HuH-7.5 (cell line): ENCODE results near the gene CPNE9.

ENCODE experiments used
- DNase-seq: peaks from one replicate; pipeline ENCODE4 v3.0.0; 2011; ENCODE audit warnings: low spot score

CPNE9 gene, protein sequence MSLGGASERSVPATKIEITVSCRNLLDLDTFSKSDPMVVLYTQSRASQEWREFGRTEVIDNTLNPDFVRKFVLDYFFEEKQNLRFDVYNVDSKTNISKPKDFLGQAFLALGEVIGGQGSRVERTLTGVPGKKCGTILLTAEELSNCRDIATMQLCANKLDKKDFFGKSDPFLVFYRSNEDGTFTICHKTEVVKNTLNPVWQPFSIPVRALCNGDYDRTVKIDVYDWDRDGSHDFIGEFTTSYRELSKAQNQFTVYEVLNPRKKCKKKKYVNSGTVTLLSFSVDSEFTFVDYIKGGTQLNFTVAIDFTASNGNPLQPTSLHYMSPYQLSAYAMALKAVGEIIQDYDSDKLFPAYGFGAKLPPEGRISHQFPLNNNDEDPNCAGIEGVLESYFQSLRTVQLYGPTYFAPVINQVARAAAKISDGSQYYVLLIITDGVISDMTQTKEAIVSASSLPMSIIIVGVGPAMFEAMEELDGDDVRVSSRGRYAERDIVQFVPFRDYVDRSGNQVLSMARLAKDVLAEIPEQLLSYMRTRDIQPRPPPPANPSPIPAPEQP

GRCh38 chr3:9703736-9704346 lies at the start of gene CPNE9:
Gene CPNE9 (plus strand): TSS chr3:9703833. CDS start chr3:9703997, 164 bp downstream.
- DNase-seq, result no peak

DNA sequence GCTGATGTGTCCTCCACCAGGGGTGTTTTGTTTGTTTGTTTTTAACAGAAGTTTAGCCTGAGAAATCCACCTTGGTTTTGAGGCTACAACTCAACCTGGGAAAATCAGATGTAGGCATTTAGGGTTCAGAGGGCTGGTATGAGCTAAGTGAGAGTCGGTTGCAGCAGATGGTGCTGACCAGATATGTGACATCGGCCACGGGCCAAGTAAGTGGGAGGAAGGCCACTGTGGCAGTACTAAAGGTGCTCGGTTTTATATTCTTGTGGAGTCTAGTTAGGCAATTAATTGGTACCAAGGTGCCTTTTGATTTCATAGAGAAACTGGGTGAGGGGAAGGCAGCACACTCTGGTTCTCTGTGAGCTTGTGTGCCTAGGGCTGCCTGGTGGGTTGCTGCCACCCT lies 43.8 kb upstream of the CPNE9 start:
- DNase-seq, result no peak

- no peak for DNase-seq
Measured at GRCh38 chr3:9660972-9661371, 42.7 kb upstream of the CPNE9 start.

DNA sequence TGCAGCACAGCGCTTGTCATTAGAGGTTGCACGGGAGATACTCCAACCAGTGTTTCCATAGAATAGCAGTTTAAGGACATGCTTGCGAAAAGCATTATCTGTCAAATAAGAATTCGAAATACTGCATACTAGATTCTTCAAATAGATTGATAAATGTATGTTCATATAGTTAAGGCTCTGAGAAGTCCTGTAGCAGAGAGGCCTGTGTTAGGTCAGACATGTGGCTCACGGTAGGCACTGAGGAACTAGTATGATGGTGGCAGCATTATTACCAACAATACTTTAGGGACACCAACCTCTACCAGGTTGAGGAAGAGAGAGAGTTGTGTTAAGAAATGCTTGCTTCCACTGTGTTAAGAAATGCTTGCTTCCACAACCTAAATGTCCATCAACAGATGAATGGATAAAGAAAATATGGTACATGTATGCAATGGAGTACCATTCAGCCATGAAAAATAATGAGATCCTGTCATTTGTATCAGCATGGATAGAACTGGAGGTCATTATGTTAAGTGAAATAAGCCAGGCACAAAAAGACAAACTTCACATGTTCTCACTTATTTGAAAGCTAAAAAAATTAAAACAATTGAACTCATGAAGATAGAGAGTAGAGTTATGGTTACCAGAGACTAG lies 39.4 kb upstream of the CPNE9 start:
- DNase-seq, result no peak

DNA sequence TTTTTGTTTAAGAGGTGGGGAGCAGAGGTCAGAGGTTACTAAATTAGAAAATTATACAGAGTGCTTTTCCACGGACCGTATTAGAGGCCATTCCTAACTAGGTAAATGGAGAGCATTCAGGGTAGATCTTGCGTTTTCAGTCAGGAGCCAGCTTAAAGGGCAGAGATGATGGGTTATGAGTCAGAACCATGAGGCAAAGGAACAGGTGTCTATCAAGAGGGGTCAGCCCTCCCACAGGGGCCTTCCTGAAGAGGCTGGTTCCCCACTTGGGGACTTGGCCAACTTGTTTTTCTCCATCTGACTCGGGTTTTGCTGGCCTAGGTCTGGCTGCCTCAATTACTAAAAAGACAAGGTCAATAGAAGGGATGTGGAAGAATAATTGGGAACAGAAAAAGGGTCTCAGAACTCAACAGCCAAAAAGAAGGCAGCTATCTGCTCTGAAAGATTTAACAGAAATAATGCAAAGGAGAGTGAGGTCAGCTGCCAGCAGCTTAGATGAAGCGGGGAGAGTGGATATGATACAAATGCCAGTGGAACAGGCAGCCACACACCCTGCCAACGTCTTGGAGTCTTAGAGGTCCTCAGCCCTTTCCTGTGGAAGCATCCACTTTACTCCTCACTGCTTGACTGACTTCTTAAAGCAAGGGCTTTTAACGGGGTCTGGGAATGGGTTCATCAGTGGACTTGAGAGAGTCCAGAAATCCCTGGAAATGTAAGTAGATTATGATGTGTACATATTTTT lies 36.8 kb upstream of the CPNE9 start:
- DNase-seq, result no peak

GRCh38 chr3:9669277-9669676 lies 34.4 kb upstream of the CPNE9 start:
- no peak for DNase-seq

DNA sequence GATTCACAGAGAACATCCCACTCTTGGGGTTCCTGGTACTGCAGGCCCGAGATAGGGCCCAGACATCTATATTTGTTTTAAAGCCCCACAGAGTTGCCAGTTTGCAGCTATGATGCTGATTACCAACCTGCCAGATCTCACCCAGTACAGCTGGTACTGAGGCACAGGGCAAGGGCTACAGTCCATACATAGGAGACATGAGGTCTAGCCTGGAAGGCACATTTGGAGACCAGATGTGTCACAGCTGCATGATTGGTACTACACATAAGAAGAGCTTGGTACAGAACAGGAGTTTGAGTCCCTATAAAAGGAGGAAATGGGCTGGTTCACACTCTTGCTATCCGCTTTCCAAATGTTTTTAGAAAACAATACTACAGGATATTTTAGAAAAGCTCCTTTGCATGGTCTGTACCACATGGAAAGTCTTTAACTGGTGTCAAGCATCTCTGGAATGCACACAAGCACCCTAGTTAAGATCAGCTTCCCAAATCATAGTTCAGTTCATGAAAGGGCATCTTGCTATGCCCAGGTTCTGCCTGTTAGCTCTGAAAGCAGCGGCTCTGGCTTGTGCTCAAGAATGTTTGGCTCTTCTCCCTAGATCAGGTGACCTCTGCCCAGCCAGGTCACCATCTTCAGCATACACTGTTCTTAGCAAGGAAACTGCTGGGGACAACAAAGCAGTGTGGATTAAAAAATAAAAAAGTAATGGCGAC lies 33.8 kb upstream of the CPNE9 start:
- no peak for DNase-seq

- no peak for DNase-seq
Measured at GRCh38 chr3:9673082-9673481, 30.6 kb upstream of the CPNE9 start.

DNA sequence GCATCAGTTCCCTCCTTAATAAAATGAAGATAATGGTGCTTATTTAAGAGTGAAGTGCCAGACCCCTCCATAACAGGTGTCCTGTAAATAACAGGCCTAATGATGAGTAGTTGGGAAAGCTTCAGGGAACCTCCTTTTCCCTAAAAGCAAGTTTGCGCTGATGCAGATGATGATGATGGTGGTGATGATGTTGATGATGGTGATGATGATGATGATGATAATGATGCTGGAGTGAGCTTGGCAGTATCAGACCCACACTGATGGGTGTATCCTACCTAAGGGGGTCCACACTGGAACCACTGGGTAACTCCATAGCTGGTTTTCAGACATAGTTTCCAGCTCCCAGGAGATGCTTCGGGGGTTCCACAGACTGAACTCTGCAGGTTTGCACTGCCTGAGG lies 29.9 kb upstream of the CPNE9 start:
- no peak for DNase-seq

GRCh38 chr3:9675736-9676290 lies 27.8 kb upstream of the CPNE9 start:
- no peak for DNase-seq

DNA sequence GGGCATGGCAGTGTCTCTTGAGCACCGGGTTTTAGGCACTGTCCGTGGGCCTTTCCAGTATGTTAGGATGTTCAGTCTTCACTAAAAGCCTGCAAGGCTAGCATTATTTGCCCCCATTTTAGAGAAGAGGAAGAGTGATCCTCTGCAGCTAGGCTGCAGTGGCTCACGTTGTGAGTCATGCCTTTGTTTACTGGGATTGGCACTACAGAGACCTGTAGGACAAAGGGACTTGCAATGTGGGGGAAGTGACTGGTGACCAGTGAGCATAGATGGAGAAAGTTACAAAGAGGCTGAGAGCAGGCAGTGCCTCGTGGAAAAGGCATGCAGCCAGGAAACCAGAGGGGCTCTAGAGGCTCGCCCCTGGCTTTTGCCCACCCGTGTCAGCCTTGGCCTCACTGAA lies 26.8 kb upstream of the CPNE9 start:
- DNase-seq, result no peak

- DNase-seq, result no peak
Measured at GRCh38 chr3:9678493-9678892, 25.1 kb upstream of the CPNE9 start.

- DNase-seq, result no peak
Measured at GRCh38 chr3:9679476-9680080, 24.1 kb upstream of the CPNE9 start.

DNA sequence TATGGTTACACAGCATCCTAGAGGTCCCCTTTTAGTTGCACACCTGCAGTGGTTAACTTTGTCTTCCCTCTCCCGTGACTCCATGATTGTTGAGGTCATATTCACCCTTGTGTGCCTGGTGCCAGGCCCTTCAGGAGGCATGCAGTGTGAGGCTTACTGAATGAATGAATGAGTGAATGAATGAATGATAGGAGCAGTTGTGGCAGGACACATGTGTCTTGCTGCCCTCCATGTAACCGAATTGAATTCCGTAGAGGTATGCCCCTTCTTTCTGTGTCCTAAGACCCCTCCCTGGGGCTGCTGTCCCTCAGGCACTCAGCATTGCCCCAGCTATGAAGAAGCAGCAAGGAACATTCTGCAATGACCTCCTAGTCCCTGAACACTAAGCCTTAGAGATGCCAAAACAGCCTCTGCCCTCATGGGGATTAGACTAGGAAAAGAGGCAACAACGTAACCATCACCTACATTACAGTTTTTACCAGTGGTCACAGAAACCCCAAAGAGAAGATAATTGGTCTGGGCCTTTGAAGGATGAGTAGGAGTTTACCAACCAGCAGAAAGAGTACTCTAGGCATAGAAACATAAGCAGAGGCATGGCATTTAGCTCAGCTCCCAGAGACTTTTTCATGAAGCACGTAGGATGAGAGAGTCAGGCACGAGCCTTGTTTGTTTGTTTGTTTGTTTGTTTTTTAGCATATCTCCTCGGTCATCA lies 22.5 kb upstream of the CPNE9 start:
- no peak for DNase-seq

GRCh38 chr3:9681723-9682081 lies 21.9 kb upstream of the CPNE9 start:
- peak; percentile 85 for DNase-seq

DNA sequence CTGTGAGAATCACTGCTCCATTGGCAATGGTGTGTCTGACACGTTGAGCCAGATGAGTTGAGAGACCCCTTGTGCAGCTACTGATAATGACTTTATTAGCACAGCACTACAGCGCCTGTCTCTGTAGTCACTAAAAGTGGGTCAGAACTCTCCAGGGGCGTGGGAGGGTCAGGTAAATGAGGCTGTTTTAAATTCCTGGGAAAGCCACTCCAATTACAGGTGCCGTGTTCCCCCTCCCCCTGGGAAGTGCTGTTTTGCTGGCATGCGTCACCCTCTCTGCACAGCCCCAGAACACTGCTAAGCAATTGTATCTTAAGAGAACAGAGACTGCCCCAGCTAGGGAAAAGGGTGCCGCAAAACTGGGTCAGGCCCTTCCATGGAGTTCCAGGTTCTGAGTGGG lies 21.5 kb upstream of the CPNE9 start:
- DNase-seq, result no peak

- DNase-seq, result no peak
Measured at GRCh38 chr3:9683426-9683825, 20.2 kb upstream of the CPNE9 start.

- no peak for DNase-seq
Measured at GRCh38 chr3:9685216-9686049, 18.2 kb upstream of the CPNE9 start.

DNA sequence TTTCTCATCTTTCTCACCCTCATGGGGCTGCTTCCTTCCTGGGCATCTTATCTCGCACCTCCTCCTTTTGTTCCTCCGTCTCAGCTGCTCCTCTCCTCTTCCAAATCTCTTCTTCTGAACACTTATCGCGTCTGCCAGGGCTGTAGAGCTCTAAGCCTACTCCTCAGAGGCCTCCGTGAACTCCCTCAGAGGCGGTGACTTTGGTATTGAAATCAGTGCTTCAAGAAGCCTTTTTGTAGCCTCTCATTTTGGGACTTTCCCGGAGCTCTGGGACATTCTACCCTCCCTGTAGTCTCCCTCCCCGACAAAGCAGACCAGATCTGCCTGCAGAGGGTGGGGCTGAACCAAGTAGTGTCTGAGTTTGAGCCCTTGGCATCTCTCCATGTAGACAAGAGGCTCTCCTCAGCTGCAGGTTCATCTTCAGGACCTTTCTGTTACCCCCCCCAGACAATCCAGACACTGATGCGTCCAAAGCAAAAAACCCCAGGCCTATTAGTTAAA lies 17.5 kb upstream of the CPNE9 start:
- DNase-seq, result no peak
